ENCODE data around the gene ASS1.

ASS1 gene

DNA sequence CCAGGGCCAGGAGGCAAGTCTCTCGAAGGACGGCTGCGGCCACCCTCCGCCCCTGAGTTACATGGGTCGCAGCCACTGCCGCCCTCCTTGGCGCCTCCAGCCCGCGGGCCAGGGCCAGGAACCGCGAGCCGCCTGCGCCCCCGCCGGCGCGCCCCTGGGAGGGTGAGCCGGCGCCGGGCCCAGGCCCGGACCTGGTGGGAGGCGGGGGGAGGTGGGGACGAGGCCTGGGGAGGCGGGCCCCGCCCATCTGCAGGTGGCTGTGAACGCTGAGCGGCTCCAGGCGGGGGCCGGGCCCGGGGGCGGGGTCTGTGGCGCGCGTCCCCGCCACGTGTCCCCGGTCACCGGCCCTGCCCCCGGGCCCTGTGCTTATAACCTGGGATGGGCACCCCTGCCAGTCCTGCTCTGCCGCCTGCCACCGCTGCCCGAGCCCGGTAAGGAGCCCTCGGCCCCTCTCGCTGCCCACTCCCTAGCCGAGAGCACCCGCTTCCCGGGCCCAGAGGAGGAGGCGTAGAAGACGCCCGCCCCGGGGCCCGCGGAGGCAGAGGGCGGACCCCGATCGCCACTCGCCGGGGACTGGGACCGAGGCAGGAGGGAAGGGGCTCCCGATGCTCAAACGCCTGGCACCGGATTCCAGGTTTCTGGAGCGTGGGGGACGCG, at the start of gene ASS1:
ASS1 (plus strand) TSS at position 397 of the 657 bp plus-strand sequence. CDS start 7,268 bp downstream, outside the sequence.
- Histone ChIP-seq H3K9me3 (ENCODE audit: insufficient read depth, low read length, severe bottlenecking) (peaks cover 7% of the 10 kb centered on the region), H3K79me2 (ENCODE audit: insufficient read depth, low read length) (no peaks in the 10 kb centered on the region), H2AFZ (ENCODE audit: low read depth, low read length) (no peak within 1 kb of the TSS), H3K4me2 (ENCODE audit: insufficient read depth, low read length) (no peak within 1 kb of the TSS), H3K4me1 (ENCODE audit: insufficient read depth, low read length) (peaks cover 14% of the 10 kb centered on the region), H3K27ac (ENCODE audit: low read length) (no peak within 1 kb of the TSS), H4K20me1 (ENCODE audit: insufficient read depth, low read length) (no peaks in the 10 kb centered on the region), H3K27me3 (ENCODE audit: insufficient read depth, low read length, poor library complexity) (no peaks in the 10 kb centered on the region), H3K9ac (ENCODE audit: low read depth, low read length) (no peak within 1 kb of the TSS), H3K4me3 (ENCODE audit: low read depth in 1 of 2, low read length in 2 of 2) (no peak within 1 kb of the TSS), H3K36me3 (ENCODE audit: insufficient read depth, low read length) (no peaks in the 10 kb centered on the region)
- DNase-seq (no peak), ATAC-seq (ENCODE audit: insufficient read depth, low read depth) (no peak)
- TF ChIP-seq, protein P1, sequence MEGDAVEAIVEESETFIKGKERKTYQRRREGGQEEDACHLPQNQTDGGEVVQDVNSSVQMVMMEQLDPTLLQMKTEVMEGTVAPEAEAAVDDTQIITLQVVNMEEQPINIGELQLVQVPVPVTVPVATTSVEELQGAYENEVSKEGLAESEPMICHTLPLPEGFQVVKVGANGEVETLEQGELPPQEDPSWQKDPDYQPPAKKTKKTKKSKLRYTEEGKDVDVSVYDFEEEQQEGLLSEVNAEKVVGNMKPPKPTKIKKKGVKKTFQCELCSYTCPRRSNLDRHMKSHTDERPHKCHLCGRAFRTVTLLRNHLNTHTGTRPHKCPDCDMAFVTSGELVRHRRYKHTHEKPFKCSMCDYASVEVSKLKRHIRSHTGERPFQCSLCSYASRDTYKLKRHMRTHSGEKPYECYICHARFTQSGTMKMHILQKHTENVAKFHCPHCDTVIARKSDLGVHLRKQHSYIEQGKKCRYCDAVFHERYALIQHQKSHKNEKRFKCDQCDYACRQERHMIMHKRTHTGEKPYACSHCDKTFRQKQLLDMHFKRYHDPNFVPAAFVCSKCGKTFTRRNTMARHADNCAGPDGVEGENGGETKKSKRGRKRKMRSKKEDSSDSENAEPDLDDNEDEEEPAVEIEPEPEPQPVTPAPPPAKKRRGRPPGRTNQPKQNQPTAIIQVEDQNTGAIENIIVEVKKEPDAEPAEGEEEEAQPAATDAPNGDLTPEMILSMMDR (IDR thresholded peaks at IDR 0.05; ENCODE audit: borderline replicate concordance, extremely low read depth, low read length, poor library complexity, severe bottlenecking): no peak
- no peak for TF ChIP-seq EZH2 (IDR thresholded peaks at IDR 0.05; ENCODE audit: borderline replicate concordance, low read depth, low read length, severe bottlenecking)

DNA sequence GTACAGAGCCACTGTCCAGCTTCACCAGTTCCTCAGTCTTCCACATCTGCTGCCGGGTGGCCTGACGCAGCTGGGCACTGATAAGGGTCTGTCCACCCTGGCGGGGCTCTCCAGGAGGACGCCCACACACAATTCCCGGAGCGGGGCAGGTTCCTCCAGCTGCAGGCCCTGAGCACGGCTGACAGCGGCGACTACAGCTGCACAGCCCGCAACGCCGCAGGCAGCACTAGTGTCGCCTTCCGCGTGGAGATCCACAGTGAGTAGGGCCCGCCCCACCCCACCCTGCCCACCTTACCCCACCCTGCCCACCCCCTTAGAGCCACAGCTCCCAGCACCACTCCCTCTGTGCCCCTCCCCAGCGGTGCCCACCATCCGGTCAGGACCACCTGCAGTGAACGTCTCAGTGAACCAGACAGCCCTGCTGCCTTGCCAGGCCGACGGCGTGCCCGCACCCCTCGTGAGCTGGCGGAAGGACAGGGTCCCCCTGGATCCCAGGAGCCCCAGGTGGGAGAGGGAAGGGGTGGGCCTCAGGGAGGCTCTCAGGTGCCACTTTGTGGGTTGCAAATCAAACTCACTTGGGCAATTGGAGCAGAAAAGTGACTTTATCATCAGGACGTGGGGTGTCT, 48.8 kb upstream of the ASS1 start:
- Histone ChIP-seq H3K9me3 (ENCODE audit: insufficient read depth, low read length, severe bottlenecking) (no peaks in the 10 kb centered on the region), H2AFZ (ENCODE audit: low read depth, low read length) (no peak overlapping the region), H3K4me2 (ENCODE audit: insufficient read depth, low read length) (no peak overlapping the region), H3K9ac (ENCODE audit: low read depth, low read length) (no peak overlapping the region), H3K79me2 (ENCODE audit: insufficient read depth, low read length) (no peaks in the 10 kb centered on the region), H3K36me3 (ENCODE audit: insufficient read depth, low read length) (no peaks in the 10 kb centered on the region), H4K20me1 (ENCODE audit: insufficient read depth, low read length) (0 out of 2 replicates have a peak, but pooled peaks cover 4% of the 10 kb centered on the region), H3K4me1 (ENCODE audit: insufficient read depth, low read length) (no peaks in the 10 kb centered on the region), H3K27me3 (ENCODE audit: insufficient read depth, low read length, poor library complexity) (no peaks in the 10 kb centered on the region), H3K4me3 (ENCODE audit: low read depth in 1 of 2, low read length in 2 of 2) (no peak overlapping the region), H3K27ac (ENCODE audit: low read length) (no peak overlapping the region)
- DNase-seq: no peak
- no peak for TF ChIP-seq EZH2 (IDR thresholded peaks at IDR 0.05; ENCODE audit: borderline replicate concordance, low read depth, low read length, severe bottlenecking)
- TF ChIP-seq, protein P1 (IDR thresholded peaks at IDR 0.05; ENCODE audit: borderline replicate concordance, extremely low read depth, low read length, poor library complexity, severe bottlenecking): no peak
- ATAC-seq (ENCODE audit: insufficient read depth, low read depth): no peak

DNA sequence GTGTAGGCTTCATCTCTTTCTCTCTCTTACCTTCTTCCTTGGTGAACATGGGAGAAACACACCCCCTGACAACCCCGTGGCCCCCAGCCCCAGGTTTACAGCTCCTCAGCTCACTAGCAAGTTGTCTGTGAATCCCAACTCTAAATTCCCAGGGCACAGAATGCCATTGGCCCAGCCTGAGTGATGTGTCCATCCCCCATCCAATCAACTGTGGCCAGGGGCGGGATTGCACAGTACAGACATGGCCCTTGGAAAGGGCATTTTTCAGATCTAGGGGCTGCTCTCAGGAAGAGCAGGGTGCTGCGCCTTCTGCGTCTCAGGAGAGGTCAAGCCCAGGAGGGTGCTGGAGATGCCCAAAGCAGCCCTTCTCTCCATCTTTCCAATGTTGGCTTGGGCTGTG, 48.2 kb upstream of the ASS1 start:
- Histone ChIP-seq H3K27me3 (ENCODE audit: insufficient read depth, low read length, poor library complexity) (no peaks in the 10 kb centered on the region), H3K4me3 (ENCODE audit: low read depth in 1 of 2, low read length in 2 of 2) (no peak overlapping the region), H2AFZ (ENCODE audit: low read depth, low read length) (no peak overlapping the region), H3K36me3 (ENCODE audit: insufficient read depth, low read length) (no peaks in the 10 kb centered on the region), H3K4me1 (ENCODE audit: insufficient read depth, low read length) (no peaks in the 10 kb centered on the region), H3K79me2 (ENCODE audit: insufficient read depth, low read length) (no peaks in the 10 kb centered on the region), H3K27ac (ENCODE audit: low read length) (no peak overlapping the region), H3K9ac (ENCODE audit: low read depth, low read length) (no peak overlapping the region), H3K9me3 (ENCODE audit: insufficient read depth, low read length, severe bottlenecking) (no peaks in the 10 kb centered on the region), H4K20me1 (ENCODE audit: insufficient read depth, low read length) (0 out of 2 replicates have a peak, but pooled peaks cover 4% of the 10 kb centered on the region), H3K4me2 (ENCODE audit: insufficient read depth, low read length) (no peak overlapping the region)
- no peak for TF ChIP-seq EZH2 (IDR thresholded peaks at IDR 0.05; ENCODE audit: borderline replicate concordance, low read depth, low read length, severe bottlenecking)
- TF ChIP-seq, protein P1 (IDR thresholded peaks at IDR 0.05; ENCODE audit: borderline replicate concordance, extremely low read depth, low read length, poor library complexity, severe bottlenecking): no peak
- ATAC-seq (ENCODE audit: insufficient read depth, low read depth) (no peak), DNase-seq (no peak)
